ENCODE measurements around the gene UBE2J2. TPM values are rescaled to one million over a fixed set of nuclear protein-coding genes. Genes with fewer than 3 reads are reported as not detected.

The UBE2J2 gene
- total RNA-seq, 1 experiment from 2014 or later, result 83.4 TPM

DNA sequence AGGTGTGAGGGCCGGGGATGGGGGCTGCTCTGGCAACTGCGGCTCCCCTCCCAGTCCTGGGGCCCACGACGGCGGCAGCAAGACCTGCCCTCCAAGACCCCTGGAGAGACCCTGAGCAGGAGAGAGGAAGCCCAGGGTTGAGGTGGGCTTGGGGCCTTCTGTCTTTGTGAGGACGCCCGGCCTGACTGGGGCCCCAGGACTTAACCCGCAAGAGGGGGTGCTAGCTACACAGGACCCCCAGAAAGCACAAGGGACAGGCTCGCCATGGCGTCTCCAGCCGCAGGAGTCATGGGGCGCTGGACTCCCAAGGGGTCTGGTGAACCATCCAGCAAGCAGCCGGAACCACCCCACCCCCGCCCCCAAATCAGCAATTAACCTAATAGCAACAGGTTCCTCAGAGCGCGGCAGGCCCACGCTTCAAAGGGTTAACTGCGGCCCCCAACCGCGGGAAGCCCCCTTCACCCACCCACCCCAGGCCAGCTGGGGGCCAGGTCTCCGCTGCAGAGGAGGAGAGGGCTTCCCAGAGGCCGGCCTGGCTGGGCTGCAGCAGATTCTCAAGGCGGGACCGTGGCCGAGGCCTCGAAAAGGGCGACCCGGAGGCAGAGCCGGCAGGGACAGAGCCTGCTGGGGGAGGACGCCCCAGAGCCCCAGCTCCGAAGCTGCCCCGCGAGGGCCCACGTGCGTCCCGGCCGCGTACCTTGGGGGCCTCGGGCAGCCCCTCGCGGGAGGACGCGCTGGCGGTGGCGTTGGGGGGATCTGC, 27.7 kb downstream of the UBE2J2 start:
- no peak overlapping the region for H3K27ac ChIP-seq (ENCODE audit: insufficient read length, low read depth, low read length)
- H3K9me3 Mint-ChIP-seq, result no peaks in the 10 kb centered on the region
- H3T11ph ChIP-seq (ENCODE audit: low read length), result no peak overlapping the region
- WGBS (ENCODE audit: extremely low coverage, insufficient read length, low lambda C conversion rate), result no CpG with 5 or more reads among the region's 45 CpGs
- H3K18ac ChIP-seq (ENCODE audit: insufficient read length, low read depth, low read length), result no peak overlapping the region
- H3K36me3 Mint-ChIP-seq (ENCODE audit: insufficient read depth in 1 of 3, low read depth in 3 of 3), result peaks cover 0 to 1% (median 0%) of the 10 kb centered on the region in 3 experiments; a peak in 1 of 7 replicates
- no peak overlapping the region for H2BK20ac ChIP-seq (ENCODE audit: low read depth, low read length, poor library complexity, severe bottlenecking)
- H2AK5ac ChIP-seq (ENCODE audit: insufficient read length, low read length), result no peak overlapping the region
- no peak overlapping the region for H4K91ac ChIP-seq (ENCODE audit: insufficient read length, low read depth, low read length)
- peaks cover 16% of the 10 kb centered on the region for H3K27me3 Mint-ChIP-seq (ENCODE audit: low read depth)
- no peak overlapping the region for H2BK5ac ChIP-seq (ENCODE audit: insufficient read length, low read length)
- H3K4me2 ChIP-seq (ENCODE audit: insufficient read depth, insufficient read length, low read length), result no peak overlapping the region
- H2AFZ ChIP-seq (ENCODE audit: low read length), result no peak overlapping the region
- no peak overlapping the region for H2BK120ac ChIP-seq (ENCODE audit: low read depth, low read length, poor library complexity, severe bottlenecking)
- H3K27me3 ChIP-seq (ENCODE audit: insufficient read depth, low read length), result no peaks in the 10 kb centered on the region
- H3K56ac ChIP-seq (ENCODE audit: insufficient read length, low read depth, low read length), result no peak overlapping the region
- no peak overlapping the region for H3K9ac ChIP-seq (ENCODE audit: extremely low read depth, insufficient read length, low read length)
- H3K4me3 Mint-ChIP-seq, result no peak overlapping the region
- no peaks in the 10 kb centered on the region for H3K79me1 ChIP-seq (ENCODE audit: insufficient read depth, low read depth, low read length, poor library complexity, severe bottlenecking)
- no peak overlapping the region for H3K23ac ChIP-seq (ENCODE audit: insufficient read length, low read depth, low read length)
- no peak overlapping the region for H4K8ac ChIP-seq (replicated peaks; ENCODE audit: insufficient read length, low read depth, low read length)
- no peak overlapping the region for H2BK15ac ChIP-seq (ENCODE audit: low read depth, low read length)
- no peak overlapping the region for H3K4ac ChIP-seq (ENCODE audit: low read depth, low read length)
- H4K5ac ChIP-seq (ENCODE audit: insufficient read length, low read depth, low read length), result no peak overlapping the region
- peaks cover 0 to under 1% of the 10 kb centered on the region in 2 experiments; a peak in 1 of 4 replicates for H3K4me1 Mint-ChIP-seq
- no peak overlapping the region for H2BK12ac ChIP-seq (ENCODE audit: insufficient read length, low read depth, low read length)
- no peaks in the 10 kb centered on the region for H4K20me1 ChIP-seq (ENCODE audit: control insufficient read depth, insufficient read depth, insufficient read length)
- TF ChIP-seq, protein P1, sequence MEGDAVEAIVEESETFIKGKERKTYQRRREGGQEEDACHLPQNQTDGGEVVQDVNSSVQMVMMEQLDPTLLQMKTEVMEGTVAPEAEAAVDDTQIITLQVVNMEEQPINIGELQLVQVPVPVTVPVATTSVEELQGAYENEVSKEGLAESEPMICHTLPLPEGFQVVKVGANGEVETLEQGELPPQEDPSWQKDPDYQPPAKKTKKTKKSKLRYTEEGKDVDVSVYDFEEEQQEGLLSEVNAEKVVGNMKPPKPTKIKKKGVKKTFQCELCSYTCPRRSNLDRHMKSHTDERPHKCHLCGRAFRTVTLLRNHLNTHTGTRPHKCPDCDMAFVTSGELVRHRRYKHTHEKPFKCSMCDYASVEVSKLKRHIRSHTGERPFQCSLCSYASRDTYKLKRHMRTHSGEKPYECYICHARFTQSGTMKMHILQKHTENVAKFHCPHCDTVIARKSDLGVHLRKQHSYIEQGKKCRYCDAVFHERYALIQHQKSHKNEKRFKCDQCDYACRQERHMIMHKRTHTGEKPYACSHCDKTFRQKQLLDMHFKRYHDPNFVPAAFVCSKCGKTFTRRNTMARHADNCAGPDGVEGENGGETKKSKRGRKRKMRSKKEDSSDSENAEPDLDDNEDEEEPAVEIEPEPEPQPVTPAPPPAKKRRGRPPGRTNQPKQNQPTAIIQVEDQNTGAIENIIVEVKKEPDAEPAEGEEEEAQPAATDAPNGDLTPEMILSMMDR (conservative IDR thresholded peaks at IDR 0.05), result no peak
- H3K23me2 ChIP-seq (ENCODE audit: insufficient read length, low read depth, low read length, poor library complexity, severe bottlenecking), result no peaks in the 10 kb centered on the region
- no peaks in the 10 kb centered on the region for H3K79me2 ChIP-seq (ENCODE audit: insufficient read depth, low read length)
- no peak overlapping the region for H3K27ac Mint-ChIP-seq
- no peak overlapping the region for H3K14ac ChIP-seq (ENCODE audit: insufficient read depth, low read length)
- DNase-seq, result no peak
- H3K4me1 ChIP-seq (ENCODE audit: insufficient read depth, low read length), result no peaks in the 10 kb centered on the region
- H3K9me3 ChIP-seq (ENCODE audit: control insufficient read depth, low read depth, low read length), result no peaks in the 10 kb centered on the region

Data from H9 (cell line).